DMS153 treated with DMSO at 0.1 percent for 48 hours (cell line): ENCODE results near the gene CLDN34.

ENCODE experiments used
- DNase-seq: peaks from one replicate; lab custom pipeline; 2025; ENCODE audit not compliant: unreplicated experiment; lab: John Stamatoyannopoulos, UW

CLDN34 gene

DNA sequence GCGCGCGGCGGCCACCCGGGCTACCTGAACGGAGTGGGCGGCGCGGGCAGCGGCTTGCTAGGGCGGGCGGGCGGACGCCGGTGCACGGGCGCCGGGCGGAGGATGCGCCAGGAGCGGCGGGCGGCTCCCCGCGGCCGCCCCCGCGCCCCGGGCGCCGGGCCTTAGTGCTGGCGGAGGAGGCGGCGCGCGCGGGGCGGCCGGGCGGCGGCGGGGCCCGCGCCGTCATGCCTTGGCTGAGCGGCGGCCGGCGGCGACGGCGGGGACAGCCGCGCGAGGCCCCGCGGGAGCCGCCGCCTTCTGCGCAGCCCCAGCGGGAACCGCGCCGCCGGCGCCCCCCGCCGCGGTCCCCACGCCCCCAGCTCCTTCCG lies 48.2 kb downstream of the CLDN34 start:
- no peak for DNase-seq

DNA sequence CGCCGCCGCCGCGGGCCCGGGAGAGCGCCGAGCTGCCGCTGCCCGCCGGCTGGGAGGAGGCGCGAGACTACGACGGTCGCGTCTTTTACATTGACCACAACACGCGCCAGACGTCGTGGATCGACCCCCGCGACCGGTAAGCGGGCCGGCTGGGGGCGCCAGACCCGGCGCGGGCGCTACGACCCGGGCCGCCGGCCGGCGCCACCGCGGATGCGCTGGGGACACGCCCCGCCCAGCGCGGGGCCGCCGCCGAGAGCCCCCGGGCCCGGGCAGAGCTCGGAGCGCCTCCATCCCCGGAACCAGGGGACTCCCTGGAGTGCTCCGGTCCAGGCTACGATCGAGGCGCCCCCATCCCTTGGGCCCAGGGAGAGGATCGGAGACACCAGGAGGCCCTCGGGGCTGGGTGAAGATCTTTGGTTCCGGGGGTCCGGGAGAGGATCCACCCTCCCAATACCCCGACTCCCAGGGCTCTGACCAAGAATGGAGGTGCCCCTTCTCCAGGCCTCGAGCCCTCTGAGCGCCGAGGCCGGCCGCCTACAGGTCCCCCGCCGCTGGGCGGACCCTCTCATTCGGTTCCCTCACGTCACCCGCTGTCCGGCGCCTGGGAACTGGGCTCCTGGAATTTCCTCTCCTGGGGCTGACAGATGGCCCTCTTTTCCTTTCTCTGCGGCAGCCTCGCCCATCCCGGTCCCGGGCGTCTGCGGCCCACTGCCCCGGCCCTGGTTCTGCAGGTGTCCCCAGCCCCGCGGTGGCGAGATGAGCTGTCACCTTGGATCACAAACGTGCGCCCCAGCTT lies 48.8 kb downstream of the CLDN34 start:
- DNase-seq, result no peak

DNA sequence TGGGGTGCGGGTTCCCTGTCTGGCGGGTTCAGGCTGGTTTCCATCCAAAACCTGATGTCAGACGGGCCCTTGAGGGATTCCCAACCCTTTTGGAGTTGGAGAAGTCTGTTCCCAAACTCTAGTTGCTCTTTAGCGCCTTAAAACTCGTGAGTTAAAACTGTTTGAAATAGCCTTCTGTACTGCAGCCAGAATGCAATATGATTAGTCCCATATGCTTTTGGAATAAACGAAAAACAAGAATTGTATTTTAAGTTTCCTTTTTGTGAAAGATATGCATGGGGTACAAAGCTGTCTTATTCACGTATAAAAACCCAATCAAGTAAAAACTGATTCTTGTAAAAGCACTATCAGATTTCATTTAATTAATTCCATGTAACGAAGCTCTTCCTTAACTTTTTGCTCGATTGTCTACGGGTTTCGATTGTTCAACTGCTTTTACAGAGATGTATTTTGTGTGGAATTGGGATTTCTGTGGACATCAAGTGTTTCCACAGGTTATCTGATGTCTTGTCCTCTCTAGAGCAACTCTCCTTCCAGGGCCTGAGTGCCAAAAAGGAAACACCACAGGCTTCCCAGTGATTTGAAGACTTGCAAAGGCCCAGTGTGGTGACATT lies 49.5 kb downstream of the CLDN34 start:
- no peak for DNase-seq

DNA sequence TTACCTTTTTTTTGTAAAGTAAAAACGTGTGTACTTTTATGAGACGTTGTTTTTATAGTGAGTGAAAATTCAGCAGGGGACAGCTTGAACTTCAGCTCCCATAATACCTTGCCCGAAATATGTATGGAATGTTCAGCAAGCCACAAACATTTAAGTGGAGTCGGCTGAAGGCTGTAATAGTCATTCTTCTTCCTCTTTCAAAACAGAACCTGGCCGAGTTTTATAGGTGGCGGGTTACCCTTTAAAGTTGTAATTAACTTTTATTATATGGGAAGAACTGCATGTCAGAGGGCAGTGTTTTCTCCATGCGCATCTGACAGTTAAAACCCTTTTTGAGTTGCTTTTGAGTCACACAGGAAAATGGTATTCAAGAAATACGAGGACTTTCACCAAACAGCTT lies 50.7 kb downstream of the CLDN34 start:
- no peak for DNase-seq
